Measurements from ENCODE around the gene STIMATE.

Gene STIMATE

DNA sequence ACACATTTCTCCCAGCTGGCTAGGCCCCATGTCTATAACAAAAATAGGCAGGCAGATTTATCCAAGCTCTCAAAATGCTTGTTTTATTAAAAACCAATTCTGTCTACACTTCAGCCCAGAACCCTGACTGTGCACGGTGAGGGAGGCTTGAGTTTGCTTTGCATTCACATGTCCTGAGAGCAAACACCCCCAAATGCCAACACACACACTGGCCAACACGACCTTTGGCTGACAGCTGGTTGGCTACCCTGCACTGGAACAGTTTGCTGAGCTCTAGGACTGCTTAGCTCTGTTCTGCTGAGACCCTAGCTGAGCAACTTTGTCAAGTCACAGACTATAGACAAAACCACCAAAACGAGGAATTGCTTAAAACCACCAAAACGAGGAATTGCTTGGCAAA lies 3.6 kb downstream of the STIMATE start:
- DNase-seq (ENCODE audit: low read depth in 2 of 2): no peak

GRCh38 chr3:52892625-52893311 lies 4.6 kb downstream of the STIMATE start:
- DNase-seq (ENCODE audit: low read depth in 2 of 2): peak in 1 of 2 donors; percentile 19

DNA sequence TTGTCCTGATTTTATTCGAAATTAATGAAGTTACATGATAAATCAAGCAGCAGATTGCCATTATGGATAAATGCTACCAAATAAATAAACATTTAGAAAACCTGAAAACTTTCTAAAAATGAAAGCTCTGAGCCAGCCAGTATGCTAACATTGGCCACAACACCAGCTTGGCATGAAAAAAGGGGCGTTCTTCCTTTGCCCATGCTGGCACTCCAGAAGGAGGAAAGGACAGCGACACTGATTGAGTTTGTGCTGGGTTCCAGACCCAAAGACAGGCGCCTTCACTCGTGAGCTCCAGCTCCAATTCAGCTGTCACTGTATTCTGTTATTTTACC lies 5.1 kb downstream of the STIMATE start:
- no peak for DNase-seq (ENCODE audit: low read depth in 2 of 2)

GRCh38 chr3:52891615-52892081 lies 5.7 kb downstream of the STIMATE start:
- no peak for DNase-seq (ENCODE audit: low read depth in 2 of 2)

DNA sequence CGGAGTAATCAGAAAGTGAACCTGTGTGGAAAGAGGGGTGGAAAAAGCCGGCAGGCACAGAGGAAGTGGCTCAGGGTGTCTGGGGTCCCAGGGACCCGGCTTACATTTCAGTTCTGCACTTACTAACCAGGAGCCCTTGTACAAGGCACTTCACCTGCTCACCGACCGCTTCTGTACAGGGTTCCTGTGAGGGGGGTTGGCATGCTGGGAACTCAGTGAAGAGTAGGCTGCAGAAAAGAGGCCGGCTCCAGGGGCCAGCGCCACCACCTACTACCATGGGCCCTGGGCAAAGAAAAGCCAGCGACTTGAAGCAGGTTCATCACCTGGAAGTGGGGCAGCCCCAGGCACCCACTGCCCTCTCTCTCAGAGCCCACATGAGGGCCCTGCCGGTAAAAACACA lies 6.2 kb downstream of the STIMATE start:
- peak in 1 of 2 donors; percentile 8 for DNase-seq (ENCODE audit: low read depth in 2 of 2)

GRCh38 chr3:52890735-52891134 lies 6.6 kb downstream of the STIMATE start:
- peak in 1 of 2 donors; percentile 12 for DNase-seq (ENCODE audit: low read depth in 2 of 2)

DNA sequence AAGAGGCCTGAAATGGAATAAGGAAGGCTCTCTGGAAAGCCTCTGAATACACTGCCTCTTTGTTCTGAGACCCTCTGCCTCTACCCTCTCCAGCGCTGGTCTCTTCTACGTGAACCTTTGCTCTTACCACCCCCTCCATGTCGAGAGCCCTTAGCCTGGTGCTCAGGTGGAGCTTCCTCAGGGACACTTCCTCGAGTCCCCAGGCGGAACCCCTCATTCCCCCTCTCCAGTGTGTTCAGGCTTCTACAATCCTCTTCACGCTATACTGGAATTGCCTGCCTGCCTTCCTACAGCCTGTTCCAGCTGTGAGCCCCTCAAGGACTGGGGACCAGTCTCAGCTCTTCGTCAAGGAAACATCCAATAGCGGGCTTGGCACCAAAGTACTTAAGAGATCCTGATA lies 7.4 kb downstream of the STIMATE start:
- DNase-seq (ENCODE audit: low read depth in 2 of 2): no peak

- no peak for DNase-seq (ENCODE audit: low read depth in 2 of 2)
These were observed 10.2 kb downstream of the STIMATE start for GRCh38 chr3:52887166-52887565.

GRCh38 chr3:52886049-52886730 lies 11.2 kb downstream of the STIMATE start:
- DNase-seq (ENCODE audit: low read depth in 2 of 2): no peak

GRCh38 chr3:52882377-52882776 lies 15.0 kb downstream of the STIMATE start:
- no peak for DNase-seq (ENCODE audit: low read depth in 2 of 2)

DNA sequence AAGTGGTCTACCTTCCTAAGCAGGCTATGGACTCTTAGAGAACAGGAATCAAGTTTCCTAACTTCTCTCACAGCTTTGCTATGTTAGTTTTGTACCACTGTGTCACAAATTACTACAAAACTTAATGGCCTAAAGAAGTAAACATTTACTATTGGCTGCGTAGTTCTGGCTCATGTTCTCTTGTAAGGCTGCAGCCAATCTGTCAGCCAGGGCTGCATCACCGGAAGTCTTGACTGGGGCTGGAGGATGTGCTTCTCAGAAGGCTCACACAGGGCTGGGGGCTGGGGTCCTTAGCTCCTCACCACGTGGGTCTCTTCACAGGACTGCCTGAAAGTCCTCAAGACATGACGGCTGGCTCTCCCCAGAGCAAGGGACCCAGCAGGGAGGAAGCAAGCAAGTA lies 15.5 kb downstream of the STIMATE start:
- DNase-seq (ENCODE audit: low read depth in 2 of 2): no peak

DNA sequence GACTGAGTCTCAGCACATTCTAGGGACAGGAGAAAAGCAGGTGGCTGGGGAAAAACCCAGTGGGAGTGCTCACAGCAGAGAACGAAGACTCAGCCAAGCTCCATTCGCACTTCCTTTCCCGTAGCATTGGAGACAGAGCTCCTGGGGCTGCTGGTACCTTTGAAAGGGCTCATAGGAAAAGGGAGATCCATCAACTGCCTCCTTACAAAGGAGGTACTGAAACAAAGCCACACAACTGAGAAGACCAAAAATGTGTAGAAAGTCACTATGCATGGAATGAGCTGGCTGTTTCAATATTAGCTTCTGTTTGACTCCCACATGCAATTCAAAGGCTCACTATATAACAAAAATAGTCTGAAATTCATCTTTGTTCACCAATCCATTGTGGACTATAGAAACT lies 16.9 kb downstream of the STIMATE start:
- DNase-seq (ENCODE audit: low read depth in 2 of 2): no peak

DNA sequence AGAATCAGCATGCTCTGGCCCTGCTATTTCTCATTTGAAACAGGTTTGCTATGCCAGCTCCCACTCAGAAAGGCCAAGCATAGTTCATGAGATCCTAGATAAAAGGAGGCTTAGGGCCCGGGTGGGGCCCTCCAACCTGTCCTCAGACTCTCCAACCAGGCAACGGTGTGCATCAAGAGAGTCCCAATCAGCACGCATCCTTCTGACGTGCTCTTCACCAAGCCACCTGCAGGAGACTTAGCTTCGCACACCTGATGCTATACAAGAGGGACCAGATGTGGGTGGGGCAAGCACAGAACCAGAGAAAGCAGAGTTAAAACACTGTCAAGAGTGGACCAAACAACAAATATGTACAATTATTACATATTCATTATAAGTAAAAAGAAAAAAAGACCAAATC lies 17.3 kb downstream of the STIMATE start:
- no peak for DNase-seq (ENCODE audit: low read depth in 2 of 2)

GRCh38 chr3:52879581-52879980 lies 17.8 kb downstream of the STIMATE start:
- no peak for DNase-seq (ENCODE audit: low read depth in 2 of 2)

- DNase-seq (ENCODE audit: low read depth in 2 of 2): no peak
These were observed 18.3 kb downstream of the STIMATE start for GRCh38 chr3:52879090-52879489.

- no peak for DNase-seq (ENCODE audit: low read depth in 2 of 2)
These were observed 20.3 kb downstream of the STIMATE start for GRCh38 chr3:52877085-52877484.

- DNase-seq (ENCODE audit: low read depth in 2 of 2): no peak
These were observed 22.3 kb downstream of the STIMATE start for GRCh38 chr3:52874864-52875587.

GRCh38 chr3:52874160-52874701 lies 23.1 kb downstream of the STIMATE start:
- no peak for DNase-seq (ENCODE audit: low read depth in 2 of 2)

DNA sequence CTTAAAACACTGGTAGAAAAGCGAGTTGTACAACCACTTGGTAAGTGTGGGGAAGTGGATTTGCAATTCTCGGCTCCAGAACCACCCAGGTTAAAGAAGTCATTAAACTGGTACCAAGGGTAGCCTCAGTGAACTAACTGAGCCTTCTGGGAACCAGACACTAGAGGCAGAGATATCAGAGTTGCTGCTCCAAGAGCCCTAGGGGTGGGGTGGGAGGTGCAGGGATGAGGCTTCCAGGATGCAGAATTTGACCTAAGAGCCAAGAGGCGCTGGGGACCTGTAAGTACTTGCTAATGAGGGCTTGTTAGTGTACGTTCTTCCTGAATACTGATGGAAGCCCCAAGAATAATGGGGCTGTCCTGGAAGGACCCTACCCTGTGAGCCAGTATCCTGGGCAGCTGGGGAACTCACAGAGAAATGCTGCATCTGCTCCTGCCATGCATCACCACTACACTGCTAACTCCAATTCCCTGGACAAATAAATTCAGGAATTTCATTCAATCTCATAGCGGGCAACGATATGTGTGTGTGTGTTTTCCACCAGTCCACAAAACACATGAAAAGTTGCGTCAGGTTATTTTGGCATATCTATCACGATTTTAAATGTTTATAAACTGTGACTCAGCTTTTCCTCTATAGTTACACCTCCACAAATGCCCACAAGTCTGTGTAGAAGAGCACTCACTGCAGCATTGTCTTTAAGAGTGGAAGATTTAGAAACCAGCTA lies 23.8 kb downstream of the STIMATE start:
- no peak for DNase-seq (ENCODE audit: low read depth in 2 of 2)

DNA sequence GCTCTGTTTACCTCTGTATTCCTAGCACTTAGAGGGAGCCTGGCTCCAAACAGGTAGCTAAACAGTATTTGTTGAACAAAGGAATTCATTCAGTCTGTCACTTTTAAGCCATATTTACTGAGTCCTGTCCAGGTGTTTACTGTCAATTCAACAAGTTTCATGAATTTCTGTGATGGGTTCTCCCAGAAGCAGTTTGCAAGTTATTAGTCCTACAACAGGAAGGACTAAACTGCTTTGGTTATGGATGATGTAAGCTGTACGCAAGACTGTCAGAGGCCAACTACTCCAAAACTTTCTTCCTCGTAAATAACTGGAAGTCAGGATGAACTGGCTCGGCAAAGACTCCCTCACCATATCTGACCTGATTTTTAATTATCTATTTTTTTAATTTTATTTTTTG lies 25.1 kb downstream of the STIMATE start:
- no peak for DNase-seq (ENCODE audit: low read depth in 2 of 2)

DNA sequence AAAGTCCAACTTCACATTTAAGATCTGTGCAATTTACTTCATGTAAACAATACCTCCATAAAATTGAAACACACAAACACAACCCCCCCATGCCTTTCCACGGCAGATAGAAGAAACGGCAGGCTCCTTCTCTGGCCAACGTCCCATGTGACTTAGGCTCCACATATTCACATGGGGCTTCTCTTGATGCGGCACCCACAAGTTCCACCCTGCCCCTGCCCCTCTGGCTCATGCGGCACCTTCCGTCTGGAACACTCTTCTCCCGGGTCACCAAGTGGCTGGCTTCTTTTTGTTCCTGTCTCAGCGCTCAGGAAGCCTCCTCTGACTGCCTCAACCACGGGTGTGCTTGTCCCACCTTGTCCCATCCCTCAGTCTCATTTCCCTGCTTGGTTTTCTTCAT lies 25.6 kb downstream of the STIMATE start:
- DNase-seq (ENCODE audit: low read depth in 2 of 2): no peak

DNA sequence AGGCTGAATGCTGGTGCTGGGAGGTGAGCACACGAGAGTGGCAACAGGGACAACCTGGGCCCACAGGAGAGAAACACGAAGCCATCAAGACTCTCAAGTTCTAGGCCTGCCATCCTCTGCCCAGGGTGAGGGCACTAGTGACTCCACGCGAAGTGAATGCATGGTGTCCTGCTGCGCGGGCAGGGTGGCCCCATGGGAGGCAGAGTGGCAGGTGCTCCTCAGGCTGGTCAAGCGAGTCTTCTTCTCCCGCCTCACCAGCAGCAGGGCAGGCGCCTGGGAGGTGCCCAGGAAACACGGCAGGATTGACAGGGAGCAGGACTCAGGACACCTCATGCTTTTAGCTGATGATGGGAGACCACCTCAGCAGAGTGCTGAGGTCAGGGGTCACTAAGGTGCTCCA lies 26.9 kb downstream of the STIMATE start:
- DNase-seq (ENCODE audit: low read depth in 2 of 2): no peak

Measured in stimulated activated CD8-positive, alpha-beta memory T cell treated with anti-CD3 and anti-CD28 coated beads, Interleukin-15, amount 100 ng/mL, for 4 hours (primary cell).